ENCODE measurements around the gene SLC4A11.
A peak's percentile ranks its signal among the peaks of the same experiment; 100 is the strongest.

SLC4A11 gene

DNA sequence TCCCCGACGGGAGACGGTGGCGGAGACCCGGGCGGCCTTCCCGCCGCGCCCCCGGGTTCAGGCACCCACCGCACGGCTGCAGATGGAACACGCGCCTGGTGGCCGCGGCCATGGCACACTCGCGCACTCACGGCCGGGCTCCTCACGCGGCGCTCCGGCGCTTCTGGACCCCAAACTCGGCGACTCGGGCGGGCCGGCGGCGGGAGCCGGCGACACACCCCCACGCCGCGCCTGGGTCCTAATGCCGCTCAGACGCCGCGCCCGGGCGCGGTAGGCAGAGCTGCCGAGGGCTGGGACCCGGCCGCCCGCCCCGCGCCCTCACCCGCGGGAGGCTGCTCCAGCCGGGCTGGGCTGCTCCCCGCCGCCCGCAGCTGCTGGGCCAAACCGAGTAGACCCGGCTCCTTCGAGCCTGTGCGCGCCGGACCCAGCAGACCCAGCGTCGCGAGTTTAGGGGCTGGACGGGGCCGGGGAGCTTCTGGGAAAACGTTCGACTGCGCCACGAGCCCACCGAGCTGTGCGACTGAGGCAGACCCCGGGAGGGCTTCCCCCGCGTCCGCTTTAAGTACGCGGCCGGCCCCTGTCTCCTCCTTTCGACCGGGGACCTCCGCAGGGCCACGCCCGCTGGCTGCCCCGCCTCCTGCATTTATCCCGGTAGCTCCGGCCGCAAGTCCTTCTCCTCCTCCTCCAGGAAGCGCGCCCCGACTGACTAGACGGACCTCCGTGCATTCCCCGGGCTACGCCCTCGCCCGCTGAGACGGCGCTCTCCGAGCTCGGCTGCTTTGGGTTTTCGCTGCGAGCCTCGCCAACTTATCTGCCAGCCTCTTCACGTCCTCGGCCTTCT, at the start of gene SLC4A11:
SLC4A11 (minus strand) TSS at position 165 of the 841 bp plus-strand sequence; CDS start at position 112, 53 bp downstream.
- no peak for DNase-seq

DNA sequence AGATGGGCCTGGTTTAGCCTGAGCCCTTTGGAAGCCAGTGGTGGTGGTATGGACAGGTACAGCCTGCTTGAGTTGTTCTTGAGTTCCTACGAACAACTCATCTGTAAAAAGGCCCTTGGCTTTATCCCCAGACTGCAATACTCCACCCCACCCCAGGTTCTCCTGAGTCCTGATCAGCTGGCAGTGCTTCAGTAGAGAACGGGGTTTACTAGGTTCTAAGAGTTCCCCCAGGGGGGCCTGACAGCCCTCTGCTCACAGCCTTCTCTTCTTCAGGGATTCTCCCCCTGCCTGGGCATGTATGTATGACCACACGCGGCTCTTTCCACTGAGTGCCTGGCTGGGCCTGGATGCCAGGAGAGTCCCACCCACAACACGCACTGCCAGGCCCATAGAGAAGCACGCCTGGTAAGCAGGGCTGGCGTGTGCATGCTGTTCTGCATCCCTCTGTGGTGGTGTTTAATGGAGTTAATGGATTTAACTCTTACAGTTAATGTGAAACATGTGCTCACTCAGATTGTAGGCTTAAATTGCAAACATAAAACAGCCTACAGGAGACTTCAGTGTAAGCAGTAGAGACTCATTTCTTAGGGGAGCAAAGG, 44.3 kb upstream of the SLC4A11 start:
- DNase-seq, result no peak

DNA sequence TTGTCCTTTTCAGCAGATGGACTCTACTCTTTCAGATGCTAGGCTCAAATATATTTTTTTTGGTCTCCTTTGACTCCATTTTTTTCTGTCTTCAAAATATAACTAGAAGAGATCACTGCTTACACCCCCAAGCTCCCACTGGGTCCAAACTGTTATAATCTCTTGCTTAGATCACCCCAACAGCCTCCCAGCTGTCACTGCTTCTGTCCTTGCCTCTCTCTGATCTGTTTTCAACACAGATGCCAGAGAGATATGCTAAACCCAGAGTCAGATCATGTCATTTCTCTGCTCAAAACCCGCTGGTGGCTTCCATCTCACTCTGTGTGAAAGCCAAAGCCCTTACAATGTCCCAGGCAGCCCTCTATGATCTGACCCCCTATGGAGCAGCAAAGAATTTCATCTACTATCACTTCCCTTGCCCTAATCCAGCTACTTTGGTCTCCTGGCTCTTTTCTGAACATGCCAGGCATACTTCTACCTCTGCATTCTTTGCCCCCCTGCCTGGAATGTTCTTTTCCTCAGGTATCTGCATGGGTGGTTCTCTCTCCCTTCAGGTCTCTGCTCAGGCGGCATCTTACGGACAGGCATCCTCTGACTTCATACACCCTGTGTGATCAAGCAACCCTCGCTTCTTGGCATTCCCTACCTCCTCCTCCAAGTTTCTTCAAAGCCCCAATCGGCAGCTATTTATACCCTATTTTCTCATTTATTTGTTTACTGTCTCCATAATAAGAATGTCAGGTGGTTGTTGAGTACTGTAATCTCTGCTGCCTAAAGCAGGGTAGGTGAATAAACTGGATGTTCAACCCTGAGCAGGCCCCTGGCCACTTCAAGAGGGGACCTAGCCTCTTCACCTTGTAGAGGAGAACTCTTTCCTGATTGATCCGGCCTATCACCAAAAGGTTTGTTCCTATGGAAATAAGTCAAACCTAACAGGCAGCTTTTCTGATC, 43.6 kb upstream of the SLC4A11 start:
- DNase-seq, result no peak

DNA sequence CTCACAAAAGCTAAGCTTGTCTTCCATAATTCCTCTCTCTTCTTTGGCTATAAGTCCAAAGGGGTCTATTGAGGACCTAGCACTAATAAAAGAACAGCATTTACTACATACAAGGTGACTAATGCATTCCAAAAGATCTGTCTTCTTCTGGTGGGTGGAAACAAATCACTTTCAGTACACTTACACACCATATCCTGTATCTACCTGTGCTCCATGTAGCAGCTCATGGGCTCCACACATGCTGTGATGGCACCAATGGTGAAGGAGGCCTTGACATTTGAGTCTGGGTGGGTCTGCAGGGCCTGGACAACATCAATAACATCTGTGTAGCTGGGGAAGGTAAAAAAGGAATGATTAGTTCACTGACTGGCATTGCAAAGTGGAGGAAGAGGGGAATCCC, 42.4 kb upstream of the SLC4A11 start:
- no peak for DNase-seq

DNA sequence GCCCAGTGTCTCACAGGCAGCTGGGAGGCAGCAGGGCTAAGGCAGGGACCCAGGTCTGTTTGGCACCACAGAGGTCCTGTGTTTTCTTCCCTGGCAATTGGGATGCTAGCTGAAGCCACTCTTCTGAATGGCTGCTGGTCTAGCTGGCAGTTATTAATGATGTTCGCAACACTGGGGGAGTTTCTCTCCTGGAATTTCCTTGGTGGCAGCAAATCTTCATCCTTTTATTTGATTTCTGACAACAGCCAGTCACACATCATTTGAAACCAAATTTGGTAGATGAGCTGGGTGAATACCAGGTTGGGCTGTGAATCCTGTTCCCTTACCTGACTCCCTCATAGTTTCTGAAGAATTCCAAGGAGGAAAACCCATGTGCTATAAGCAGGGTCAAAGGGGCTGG, 40.8 kb upstream of the SLC4A11 start:
- DNase-seq, result no peak

DNA sequence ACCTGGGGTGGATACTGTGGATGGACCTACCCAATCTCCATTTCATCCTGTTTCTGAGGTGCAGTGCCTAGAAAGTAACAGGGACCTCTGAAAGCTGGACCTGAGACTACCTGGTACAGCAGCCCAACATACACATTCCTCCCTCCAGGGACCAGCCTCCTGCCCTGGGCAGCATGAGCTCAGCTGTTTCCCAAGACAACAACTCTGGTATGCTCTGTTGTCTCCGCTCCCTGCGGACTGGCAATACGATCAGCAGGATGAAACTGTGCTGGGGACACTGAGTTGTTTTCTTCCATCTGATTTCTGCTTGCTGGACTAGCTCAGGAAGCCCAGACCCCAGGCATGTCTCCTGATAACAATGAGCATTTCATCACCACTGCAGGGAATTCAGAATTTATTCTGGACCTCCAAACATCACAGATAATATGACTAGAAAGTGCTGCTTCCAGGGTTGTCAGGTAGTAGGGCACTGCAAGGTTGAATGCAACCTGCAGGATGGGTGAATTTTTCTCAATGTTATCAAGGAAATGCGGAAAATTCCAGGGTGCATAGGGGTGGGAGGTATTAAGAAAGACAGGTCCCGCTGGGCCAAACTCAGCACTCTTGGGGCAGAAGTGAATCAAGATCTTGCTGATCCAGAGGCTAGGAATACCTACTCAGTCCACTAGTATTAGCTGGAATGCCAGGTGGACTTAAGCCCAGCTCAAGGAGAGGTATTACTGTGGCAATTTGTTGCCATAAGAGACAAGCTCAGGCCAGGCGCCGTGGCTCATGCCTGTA, 38.9 kb upstream of the SLC4A11 start:
- no peak for DNase-seq

DNA sequence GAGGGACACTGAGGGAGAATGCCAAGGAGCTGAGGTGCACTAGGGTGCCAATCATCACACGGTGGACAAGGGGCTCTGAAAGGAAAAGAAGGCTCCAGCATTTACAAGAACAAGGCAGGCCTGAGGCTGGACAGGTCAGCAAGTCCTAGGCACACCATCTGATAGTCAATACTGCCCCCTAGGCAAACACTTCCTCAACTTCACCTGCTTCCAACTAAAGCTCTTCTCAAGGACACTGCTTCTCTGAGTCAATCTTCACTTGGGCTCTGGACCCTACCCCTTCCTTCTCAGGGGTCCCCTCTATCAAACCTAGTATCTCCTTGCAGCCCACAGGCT, 37.7 kb upstream of the SLC4A11 start:
- DNase-seq, result peak in 1 of 2 donors; percentile 1

DNA sequence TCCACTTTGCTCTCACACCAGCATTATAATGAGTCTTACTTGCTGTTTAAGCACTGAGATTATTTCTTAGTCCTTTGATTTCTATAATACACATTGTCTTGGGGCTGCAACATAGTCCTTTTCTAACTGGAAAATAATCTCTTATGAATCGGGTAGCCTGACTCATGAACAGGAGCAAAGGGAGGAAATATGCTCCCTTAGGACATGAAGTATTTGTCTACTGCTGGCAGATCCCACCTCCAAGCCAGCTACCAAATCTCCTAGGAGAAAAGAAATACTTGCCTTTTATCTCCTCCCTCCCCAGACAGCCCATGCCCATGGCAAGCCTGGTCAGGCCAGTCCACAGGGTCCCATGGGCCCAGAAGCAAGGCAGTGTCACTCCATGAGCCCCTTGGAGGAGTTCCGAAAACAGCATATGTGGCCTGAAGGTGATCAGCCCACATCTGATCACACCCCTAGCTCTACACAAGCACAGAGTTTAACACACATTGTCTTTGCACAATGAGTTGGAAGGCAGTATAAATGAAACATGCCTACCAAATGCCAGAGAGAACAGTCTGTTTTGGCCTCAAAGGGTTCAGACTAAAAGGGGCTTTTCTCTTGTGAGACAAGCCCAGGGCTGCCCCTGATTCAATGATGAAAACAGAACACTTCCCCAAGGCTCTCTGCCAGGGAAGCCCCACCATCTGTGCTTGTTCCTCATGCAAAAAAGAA, 37.1 kb upstream of the SLC4A11 start:
- DNase-seq, result no peak

DNA sequence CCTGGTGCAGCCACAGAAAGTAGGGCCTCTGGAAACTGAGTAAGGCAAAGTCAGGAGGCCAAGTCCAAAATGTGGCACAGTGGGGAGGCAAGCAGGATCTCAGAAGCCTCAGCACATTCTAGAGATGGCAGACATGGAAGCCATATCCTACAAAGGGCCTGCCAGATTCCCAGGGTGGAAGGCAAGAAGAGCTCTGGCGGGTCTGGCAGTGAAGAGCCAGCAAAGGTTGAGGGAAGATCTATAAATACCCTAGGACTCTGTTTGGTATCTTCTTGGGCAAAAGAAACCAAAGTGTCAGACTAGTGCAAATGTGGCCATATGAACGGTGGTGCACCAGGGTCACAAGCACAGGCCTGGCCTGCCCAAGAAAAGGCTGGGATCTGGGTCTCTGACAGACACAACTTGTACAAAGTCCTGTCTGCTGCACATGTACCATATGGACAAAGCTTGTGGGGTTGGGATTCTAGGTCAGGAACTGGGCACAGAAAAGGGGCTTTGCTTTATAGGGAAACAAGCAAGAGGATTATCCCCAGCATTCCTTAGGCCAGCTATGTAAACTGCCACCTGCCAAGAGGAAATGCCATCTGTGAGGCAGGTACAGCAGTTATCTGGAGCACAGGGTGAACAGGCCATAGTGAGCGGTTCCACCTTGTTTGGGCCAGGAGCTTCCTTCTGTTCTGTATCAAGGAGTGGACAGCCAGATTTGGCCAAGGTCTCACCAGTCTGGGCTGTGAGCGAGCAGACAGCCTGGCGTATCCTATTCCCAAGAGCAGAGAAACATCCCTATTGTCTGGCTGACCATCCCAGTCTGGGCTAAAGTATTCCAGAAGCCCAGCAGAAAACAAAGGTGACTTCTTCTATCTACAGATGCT, 36.3 kb upstream of the SLC4A11 start:
- no peak for DNase-seq

DNA sequence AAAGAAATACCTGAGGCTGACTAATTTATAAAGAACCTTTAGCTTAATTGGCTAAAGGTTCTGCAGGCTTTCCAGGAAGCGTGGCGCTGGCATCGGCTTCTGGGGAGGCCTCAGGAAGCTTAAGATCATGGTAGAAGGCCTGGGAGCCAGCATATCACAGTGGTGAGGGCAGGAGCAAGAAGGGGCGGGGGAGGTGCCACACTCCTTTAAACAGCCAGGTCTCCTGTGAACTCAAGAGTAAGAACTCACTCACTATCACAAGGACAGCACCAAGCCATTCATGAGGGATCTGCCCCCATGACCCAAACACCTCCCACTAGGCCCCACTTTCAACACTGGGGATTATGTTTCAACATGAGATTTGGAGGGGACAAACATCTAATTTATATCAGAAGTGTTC, 34.4 kb upstream of the SLC4A11 start:
- DNase-seq, result no peak

DNA sequence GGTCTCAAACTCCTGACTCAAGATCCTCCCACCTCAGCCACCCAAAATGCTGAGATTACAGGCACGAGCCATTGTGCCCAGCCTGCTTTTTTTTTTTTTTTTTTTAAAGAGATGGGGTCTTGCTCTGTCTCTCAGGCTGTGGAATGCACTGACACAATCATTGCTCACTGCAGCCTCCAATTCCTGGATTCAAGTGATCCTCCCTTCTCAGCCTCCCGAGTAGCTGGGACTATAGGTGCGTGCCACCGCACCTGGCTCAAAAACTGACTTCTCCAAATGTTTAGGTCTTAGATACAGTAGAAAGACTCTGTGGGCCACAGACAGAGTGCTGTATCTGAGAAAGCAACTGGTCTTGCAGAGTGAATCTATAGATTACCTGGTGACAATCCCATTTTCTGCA, 31.1 kb upstream of the SLC4A11 start:
- DNase-seq, result no peak

DNA sequence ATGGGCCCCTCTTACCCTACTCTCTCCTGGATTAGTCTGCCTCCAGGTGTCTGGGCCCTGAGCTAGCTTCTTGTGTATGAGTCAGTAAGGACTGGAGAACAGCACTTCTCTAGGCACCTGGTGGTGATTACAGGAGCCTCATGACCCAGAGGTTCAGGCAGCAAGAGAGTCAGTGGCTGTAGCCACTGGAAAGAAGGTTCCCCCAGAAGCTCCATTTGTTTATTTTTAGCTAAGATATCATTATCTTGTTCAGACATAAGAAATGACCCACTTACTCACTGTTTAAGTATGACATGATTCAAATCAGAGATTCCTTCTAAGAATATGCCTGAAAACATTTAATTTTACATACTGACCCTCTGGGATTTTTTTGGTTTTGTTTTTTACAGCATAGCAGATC, 23.6 kb upstream of the SLC4A11 start:
- DNase-seq, result no peak

DNA sequence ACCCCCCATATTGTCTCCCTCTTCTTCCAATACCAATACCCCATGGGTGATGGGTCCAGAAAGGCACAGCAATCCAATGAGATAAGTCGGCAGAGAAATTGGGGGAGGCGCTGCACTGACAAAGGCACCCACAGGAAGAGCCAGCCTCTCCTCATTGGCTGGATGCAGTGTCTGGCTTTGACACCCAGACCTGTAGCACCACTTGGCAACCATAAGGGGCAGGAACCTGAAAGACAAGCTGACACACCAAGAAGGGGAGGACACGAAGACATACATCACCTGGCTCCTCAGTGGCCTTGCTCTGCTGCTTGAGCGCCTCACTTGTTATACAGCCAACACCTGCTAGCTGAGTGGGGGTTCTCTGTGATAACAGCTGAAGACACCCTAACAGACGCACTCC, 19.4 kb upstream of the SLC4A11 start:
- DNase-seq, result no peak

DNA sequence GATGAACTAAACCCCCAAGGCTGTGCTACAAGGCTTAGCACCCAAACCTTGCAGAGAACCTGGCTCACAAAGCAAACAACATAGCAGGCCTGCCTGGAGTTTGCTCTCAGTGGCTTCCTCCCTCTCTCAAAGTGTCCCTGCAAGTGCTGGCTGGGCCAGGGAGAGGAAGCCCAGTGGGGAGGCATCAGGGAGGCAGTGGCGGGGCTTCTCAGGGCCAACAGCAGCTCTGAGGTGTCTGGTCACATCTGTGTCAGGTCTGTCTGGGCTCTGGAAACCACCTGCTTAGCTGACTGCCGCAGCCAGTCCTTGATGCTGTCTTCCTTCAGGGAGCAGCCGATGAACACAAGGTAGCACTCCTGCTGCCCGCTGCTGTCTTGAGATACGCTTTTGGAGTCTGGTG, 16.7 kb upstream of the SLC4A11 start:
- no peak for DNase-seq

DNA sequence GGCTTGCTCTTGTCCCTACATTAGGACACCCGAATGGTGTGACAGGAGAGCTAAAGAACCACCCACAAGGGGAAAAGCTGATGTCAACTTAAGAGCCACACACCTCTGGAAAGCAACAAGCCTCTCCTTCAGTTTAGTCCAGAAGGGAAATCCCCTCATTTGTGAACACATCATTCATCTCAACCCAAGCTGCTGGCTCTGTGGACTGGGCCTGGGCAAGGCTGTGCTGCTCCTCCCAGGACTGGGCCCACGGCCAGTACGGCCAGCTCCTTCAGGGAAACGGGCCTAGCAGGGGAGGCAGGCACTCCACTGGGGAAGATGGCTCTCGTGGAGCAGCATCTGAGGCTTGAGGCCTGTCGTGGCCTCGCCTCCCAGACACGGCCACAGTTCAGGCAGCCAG, 12.8 kb upstream of the SLC4A11 start:
- DNase-seq, result no peak

DNA sequence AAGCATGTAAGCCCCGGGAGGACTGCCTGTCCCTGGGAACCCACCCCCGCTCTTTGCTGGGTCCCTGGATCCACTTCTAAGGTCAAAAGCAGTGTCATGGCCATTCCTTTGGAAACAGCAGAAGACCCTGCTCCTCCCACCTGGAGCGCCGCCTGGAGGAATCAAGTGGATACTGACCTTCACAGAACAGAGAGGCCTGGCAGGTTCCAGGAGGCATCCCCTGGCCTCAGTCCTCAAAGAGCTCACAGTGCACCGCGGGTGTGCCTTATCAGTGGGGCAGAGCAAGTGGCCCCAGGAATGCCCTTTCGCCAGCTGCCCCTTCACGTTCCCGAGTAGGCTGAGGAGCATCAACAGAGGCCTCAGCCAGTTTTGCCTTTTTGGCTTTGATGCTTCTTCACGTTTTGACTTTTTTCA, 11.1 kb upstream of the SLC4A11 start:
- DNase-seq, result no peak

DNA sequence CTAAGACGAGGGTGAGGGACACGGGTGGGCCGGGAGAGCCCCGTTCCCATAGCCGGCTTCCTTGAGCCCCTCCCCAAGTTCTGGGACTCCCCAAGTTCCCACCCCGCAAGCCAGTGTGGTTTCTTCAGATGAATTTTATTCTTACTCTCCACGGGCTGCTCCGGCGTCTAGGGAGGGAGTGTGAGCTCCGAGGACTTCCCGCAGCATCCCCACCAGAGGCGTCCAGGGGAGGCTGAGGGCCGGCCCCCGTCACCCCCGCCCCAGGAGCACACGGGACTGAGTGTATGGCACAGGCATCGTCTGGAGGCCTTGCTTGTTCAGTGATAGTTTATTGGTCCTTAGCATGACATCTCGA, 10.0 kb upstream of the SLC4A11 start:
- no peak for DNase-seq

DNA sequence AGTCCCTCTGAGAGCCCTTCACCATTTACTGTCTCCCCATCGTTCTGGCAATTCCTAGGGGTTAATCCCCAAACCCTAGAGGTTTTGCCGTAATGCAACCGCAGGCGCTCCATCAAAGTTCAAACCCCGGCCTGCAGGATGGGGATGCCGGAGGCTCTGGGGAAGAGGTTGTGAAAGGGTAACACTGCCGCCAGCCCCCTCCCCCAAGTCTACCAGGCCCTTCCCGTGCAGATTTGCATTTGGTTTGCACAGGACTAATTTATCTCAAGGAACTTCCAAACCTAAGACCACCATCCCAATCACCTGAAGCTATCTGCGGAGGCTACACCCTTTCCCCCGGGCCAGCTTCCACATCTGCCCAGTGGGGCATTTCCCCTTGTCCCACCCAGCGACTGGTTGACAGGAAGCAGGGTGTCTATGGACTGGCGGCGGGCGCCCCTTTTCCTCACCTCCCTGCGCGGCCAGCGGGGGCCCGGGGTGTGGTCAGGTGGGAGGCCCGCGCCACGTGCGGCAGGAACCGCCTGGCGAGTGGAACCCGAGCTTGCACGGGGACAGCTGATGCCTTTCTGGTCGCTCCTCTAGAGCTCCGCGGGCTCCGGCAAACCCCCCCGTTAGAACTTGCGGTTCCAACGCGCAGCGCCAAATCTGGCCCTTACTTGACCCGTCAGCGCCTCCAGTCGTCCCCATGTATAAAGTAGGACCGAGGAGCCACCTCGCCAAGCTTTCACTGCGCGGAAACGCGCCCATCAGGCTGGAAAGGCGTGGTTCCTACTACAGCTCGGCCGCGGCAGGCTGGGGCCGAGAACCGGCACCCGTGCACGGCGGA, 9.4 kb upstream of the SLC4A11 start:
- no peak for DNase-seq

DNA sequence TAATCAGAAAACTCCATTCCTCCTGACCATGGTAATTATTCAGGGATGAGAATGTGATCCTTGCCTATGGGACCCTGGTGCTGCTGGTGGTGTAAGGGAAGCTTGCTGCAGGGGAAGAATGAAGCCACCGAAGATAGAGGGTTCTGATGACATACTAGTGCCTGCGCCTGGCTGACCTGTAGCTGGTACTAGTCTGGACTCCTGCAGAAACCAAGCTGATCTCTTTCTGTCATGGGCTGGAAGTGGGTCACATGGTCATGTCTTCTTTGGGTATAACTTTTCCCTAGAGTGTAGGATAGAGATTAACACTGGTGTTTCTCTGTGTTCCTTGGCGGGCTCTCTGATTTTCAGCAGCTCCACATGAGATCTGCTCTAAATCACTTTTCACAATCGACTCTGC, 8.6 kb upstream of the SLC4A11 start:
- no peak for DNase-seq

DNA sequence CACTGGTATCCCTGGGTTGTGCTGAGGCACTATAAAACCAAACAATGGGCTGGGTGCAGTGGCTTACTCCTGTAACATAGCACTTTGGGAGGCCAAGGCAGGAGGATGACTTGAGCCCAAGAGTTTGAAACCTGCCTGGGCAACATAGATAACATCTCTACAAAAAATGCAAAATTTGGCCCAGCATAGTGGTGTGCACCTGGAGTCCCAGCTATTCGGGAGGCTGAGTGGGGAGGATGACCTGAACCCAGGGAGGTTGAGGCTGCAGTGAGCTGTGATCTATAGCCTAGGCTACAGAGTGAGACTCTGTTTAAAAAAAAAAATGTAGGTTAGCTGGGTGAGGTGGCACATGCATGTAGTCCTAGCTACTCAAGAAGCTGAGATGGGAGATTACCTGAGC, 7.7 kb upstream of the SLC4A11 start:
- no peak for DNase-seq

Data from bone marrow (tissue), 2 donors.